ENCODE results near the gene CENPC.
A peak's percentile ranks its signal among the peaks of the same experiment; 100 is the strongest.
"Not testable (repeated sequence)": the region's sequence is repeated elsewhere in the genome, so short reads cannot be mapped to it uniquely, and the experiment has no call there.

CENPC gene

GRCh38 chr4:67466751-67467150, 78.6 kb downstream of the CENPC start:
- DNase-seq (ENCODE audit: low read depth), result no peak

- DNase-seq (ENCODE audit: low read depth), result no peak
Measured at GRCh38 chr4:67465763-67466052, 79.6 kb downstream of the CENPC start.

GRCh38 chr4:67465032-67465762, 80.1 kb downstream of the CENPC start:
- DNase-seq (ENCODE audit: low read depth), result no peak

- DNase-seq (ENCODE audit: low read depth), result no peak
Measured at GRCh38 chr4:67460574-67460973, 84.7 kb downstream of the CENPC start.

- no peak for DNase-seq (ENCODE audit: low read depth)
Measured at GRCh38 chr4:67459164-67459563, 86.1 kb downstream of the CENPC start.

- DNase-seq (ENCODE audit: low read depth), result no peak
Measured at GRCh38 chr4:67456577-67457196, 88.6 kb downstream of the CENPC start.

- DNase-seq (ENCODE audit: low read depth), result not testable (repeated sequence)
Measured at GRCh38 chr4:67452846-67453205, 92.5 kb downstream of the CENPC start.

GRCh38 chr4:67452100-67452845, 93.0 kb downstream of the CENPC start:
- no peak for DNase-seq (ENCODE audit: low read depth)

GRCh38 chr4:67451464-67451863, 93.8 kb downstream of the CENPC start:
- no peak for DNase-seq (ENCODE audit: low read depth)

- no peak for DNase-seq (ENCODE audit: low read depth)
Measured at GRCh38 chr4:67448621-67449020, 96.7 kb downstream of the CENPC start.

GRCh38 chr4:67447873-67448272, 97.4 kb downstream of the CENPC start:
- DNase-seq (ENCODE audit: low read depth), result no peak

GRCh38 chr4:67446811-67447210, 98.5 kb downstream of the CENPC start:
- no peak for DNase-seq (ENCODE audit: low read depth)

- DNase-seq (ENCODE audit: low read depth), result not testable (repeated sequence)
Measured at GRCh38 chr4:67445881-67446280, 99.4 kb downstream of the CENPC start.

- DNase-seq (ENCODE audit: low read depth), result no peak
Measured at GRCh38 chr4:67438975-67439374, 106.3 kb downstream of the CENPC start.

- peak; percentile 68 for DNase-seq (ENCODE audit: low read depth)
Measured at GRCh38 chr4:67437974-67438713, 107.2 kb downstream of the CENPC start.

GRCh38 chr4:67436742-67437141, 108.6 kb downstream of the CENPC start:
- no peak for DNase-seq (ENCODE audit: low read depth)

GRCh38 chr4:67430989-67431388, 114.3 kb downstream of the CENPC start:
- DNase-seq (ENCODE audit: low read depth), result no peak

- no peak for DNase-seq (ENCODE audit: low read depth)
Measured at GRCh38 chr4:67428819-67429218, 116.5 kb downstream of the CENPC start.
